ENCODE measurements around the gene HOGA1.

DNA sequence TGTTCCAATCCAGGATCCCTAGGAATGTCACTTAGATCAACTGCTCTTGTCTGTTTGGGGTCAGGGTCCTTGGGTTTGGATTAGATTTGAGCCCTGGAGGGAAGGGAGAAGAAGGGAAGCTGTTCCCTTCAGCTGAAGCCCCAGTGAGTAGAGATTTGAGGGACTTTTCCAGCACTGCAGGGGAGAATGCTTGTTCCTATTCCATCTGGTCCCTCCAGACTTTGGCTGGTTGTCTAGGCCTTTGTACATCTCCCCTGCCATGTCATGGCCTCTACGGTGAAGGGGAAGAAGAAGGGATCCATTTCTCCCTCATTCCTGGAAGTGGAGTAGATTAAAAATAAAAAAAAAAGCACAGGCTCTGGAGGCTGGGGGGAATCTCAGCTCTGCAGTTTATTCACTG, 16.4 kb downstream of the HOGA1 start:
- TF ChIP-seq ELF4 (IDR thresholded peaks at IDR 0.05) (no peak), FOXM1 (IDR thresholded peaks at IDR 0.05; ENCODE audit: borderline replicate concordance) (no peak), CTBP1 (IDR thresholded peaks at IDR 0.05; ENCODE audit: borderline replicate concordance) (no peak), NFRKB (IDR thresholded peaks at IDR 0.05) (no peak), FOXK2 (IDR thresholded peaks at IDR 0.05) (no peak), L3MBTL2 (conservative IDR thresholded peaks at IDR 0.05) (no peak), HDGF (IDR thresholded peaks at IDR 0.05; ENCODE audit: borderline replicate concordance) (no peak), PKNOX1 (IDR thresholded peaks at IDR 0.05) (no peak), ZNF384 (IDR thresholded peaks at IDR 0.05) (no peak), SUZ12 (IDR thresholded peaks at IDR 0.05) (no peak), SP1 (IDR thresholded peaks at IDR 0.05) (no peak), BHLHE40 (IDR thresholded peaks at IDR 0.05; ENCODE audit: borderline replicate concordance) (no peak), ARNT (IDR thresholded peaks at IDR 0.05) (no peak), TARDBP (IDR thresholded peaks at IDR 0.05) (no peak)

Data from HEK293T (cell line).